Measurements from ENCODE around the gene PCSK1N. TPM values are rescaled to one million over a fixed set of nuclear protein-coding genes. Genes with fewer than 3 reads are reported as not detected.

PCSK1N gene
- total and polyA plus RNA-seq, 12 donors: 0.03 to 0.78 (median 0.38) TPM; not detected in 6

- DNase-seq (peak; percentile 95 to 96), ATAC-seq (peak; percentile 94 to 98 (median 96))
- TF ChIP-seq, protein P1, sequence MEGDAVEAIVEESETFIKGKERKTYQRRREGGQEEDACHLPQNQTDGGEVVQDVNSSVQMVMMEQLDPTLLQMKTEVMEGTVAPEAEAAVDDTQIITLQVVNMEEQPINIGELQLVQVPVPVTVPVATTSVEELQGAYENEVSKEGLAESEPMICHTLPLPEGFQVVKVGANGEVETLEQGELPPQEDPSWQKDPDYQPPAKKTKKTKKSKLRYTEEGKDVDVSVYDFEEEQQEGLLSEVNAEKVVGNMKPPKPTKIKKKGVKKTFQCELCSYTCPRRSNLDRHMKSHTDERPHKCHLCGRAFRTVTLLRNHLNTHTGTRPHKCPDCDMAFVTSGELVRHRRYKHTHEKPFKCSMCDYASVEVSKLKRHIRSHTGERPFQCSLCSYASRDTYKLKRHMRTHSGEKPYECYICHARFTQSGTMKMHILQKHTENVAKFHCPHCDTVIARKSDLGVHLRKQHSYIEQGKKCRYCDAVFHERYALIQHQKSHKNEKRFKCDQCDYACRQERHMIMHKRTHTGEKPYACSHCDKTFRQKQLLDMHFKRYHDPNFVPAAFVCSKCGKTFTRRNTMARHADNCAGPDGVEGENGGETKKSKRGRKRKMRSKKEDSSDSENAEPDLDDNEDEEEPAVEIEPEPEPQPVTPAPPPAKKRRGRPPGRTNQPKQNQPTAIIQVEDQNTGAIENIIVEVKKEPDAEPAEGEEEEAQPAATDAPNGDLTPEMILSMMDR (IDR thresholded peaks at IDR 0.05): peak in 1 of 9 donors; percentile 5
- 0% methylated on average over 72 to 88 of the region's 89 CpGs for WGBS, 2 donors
- intact Hi-C loops (cut with DNase I): loop anchor here in 4 of 10 donors (2.0 to 10.0 kb wide), 10 partner anchors 64 to 241 kb away; partner anchors contain the start of genes SUV39H1 (in 3 of the 4), PQBP1 (in 2 of the 4), TIMM17B (in 2 of the 4) and TFE3 (in 1 of the 4)
- peaks cover 0 to 16% (median 0%) of the 10 kb centered on the region in 9 donors for H3K4me1 ChIP-seq
- peaks cover 0 to 22% (median 0%) of the 10 kb centered on the region in 9 donors for H3K36me3 ChIP-seq
- peak within 1 kb of the TSS; percentile 84 to 97 (median 94) for H3K27ac ChIP-seq
- peaks cover 0 to 11% (median 0%) of the 10 kb centered on the region in 11 donors for H3K9me3 ChIP-seq
- peak within 1 kb of the TSS; percentile 35 to 82 (median 65) for H3K4me3 ChIP-seq
- no peaks in the 10 kb centered on the region for H3K27me3 ChIP-seq
Measured at GRCh38 chrX:48801280-48802088, 33.9 kb downstream of the PCSK1N start, which contains the start of gene HDAC6. TSS of gene HDAC6 (plus strand) at chrX:48802067. CDS start at chrX:48802693, 626 bp downstream.

DNA sequence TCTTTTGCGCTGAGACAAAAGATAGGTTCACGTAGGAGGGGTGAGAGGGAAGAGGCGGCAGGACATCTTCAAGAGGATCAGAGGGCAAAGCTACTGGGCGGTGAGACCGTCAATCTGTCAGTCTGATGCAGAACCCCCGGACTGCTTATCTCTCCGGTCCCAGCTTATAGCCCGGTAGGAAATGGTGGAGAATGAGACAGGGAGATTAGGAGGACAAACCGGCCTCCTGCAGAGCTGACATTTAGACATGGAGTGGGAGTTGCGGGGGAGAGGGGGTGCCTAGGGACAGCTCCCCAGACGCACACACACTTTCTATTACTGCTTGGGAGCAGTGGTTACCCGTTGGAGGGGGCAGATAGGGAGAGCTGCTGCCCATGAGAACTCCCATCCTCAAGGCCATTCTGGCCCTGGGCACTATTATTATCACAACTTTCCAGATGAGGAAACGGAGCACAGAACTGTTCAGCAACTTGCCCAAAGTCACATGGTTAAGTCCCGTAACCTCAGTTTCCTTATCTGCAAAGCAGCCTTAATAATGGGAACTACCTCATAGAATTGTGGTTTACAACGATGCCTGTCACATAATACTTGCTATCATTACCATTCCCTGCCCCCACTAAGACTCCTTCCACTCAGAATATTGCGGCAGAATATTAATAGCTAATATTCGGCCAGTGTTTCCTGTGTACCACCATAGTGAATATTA lies 34.7 kb downstream of the PCSK1N start:
- WGBS, 2 donors: 23 to 26% methylated on average over 16 to 17 of the region's 17 CpGs
- no peak for DNase-seq
- TF ChIP-seq, protein P1 (IDR thresholded peaks at IDR 0.05): no peak
- Histone ChIP-seq H3K4me3 (peak overlapping the region; percentile 35 to 82 (median 64)), H3K27me3 (no peaks in the 10 kb centered on the region), H3K27ac (peak overlapping the region; percentile 84 to 96 (median 93)), H3K9me3 (peaks cover 0 to 11% (median 0%) of the 10 kb centered on the region in 11 donors), H3K36me3 (peaks cover 0 to 20% (median 0%) of the 10 kb centered on the region in 9 donors), H3K4me1 (peaks cover 0 to 16% (median 0%) of the 10 kb centered on the region in 9 donors)
- no peak for ATAC-seq
- intact Hi-C loops (cut with DNase I): loop anchor here in 4 of 10 donors (2.0 to 10.0 kb wide), 10 partner anchors 63 to 242 kb away; partner anchors contain the start of genes SUV39H1 (in 3 of the 4), PQBP1 (in 2 of the 4), TIMM17B (in 2 of the 4) and TFE3 (in 1 of the 4)

DNA sequence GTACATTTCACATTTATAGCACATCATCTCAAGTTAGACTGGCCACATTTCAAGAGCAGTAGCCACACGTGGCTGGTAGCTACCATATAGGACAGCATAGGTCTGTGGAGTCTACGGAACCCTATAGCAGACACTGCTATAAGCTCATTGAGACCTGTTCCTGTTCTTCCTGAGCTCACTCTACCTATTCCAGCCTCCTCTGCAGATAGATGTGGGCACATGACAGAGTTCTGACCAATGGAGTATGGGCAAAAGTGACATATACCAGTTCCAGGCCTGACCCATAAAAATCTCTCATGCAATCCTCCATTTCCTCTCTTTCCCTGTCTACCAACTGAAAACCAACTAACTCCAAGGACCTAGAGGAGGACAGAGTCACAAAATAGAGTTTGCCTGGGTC lies 37.1 kb downstream of the PCSK1N start:
- peaks cover 0 to 2% (median 0%) of the 10 kb centered on the region in 9 donors for H3K36me3 ChIP-seq
- H3K9me3 ChIP-seq: peaks cover 0 to 11% (median 0%) of the 10 kb centered on the region in 11 donors
- H3K27ac ChIP-seq: no peak overlapping the region
- WGBS, 2 donors: 88 to 93% methylated on average over 2 of the region's 2 CpGs
- ATAC-seq (no peak), DNase-seq (no peak)
- H3K4me1 ChIP-seq: peaks cover 0 to 16% (median 0%) of the 10 kb centered on the region in 9 donors
- peaks cover 0 to 6% (median 0%) of the 10 kb centered on the region in 7 donors for H3K27me3 ChIP-seq
- TF ChIP-seq, protein P1 (IDR thresholded peaks at IDR 0.05): no peak
- H3K4me3 ChIP-seq: no peak overlapping the region
- intact Hi-C loops (cut with DNase I): loop anchor here in 1 of 10 donors (10.0 kb wide), 1 partner anchor 104 kb away; the partner anchor contains the start of gene SUV39H1

All from heart right ventricle (tissue), 16 donors.